OCI-LY7 (cell line): ENCODE measurements around the gene HOMER3. TPM values are rescaled to one million over a fixed set of nuclear protein-coding genes. Genes with fewer than 3 reads are reported as not detected.

ENCODE experiments used
- BruUV-seq: library from RNA; stranded (reverse); fragments of 400-500 nt; replicated peaks from 2 replicates; lab custom pipeline; 2021; lab: Mats Ljungman, UMichigan
- CTCF ChIA-PET: fragments of 300-600 bp; sonication (Branson Sonifier 250); formaldehyde crosslinking; loops from one replicate; lab custom pipeline; 2022; ENCODE audit warnings: antibody characterized with exemption; ENCODE audit not compliant: unreplicated experiment; lab: Charles Lee
- POLR2A ChIA-PET: fragments of 300-600 bp; sonication (Branson Sonifier 250); formaldehyde crosslinking; loops from one replicate; lab custom pipeline; 2022; ENCODE audit warnings: antibody characterized with exemption; lab: Charles Lee
- DNase-seq: peaks from one replicate; pipeline ENCODE4 v3.0.0-alpha.2; 2015; ENCODE audit warnings: low spot score
- H2AFZ ChIP-seq: fragments of 200-600 bp; sonication (generic), shearing (Covaris generic); 2 replicates; pipeline ENCODE4 v1.6.1; 2014; ENCODE audit warnings: mild to moderate bottlenecking, antibody characterized with exemption, low read length, moderate library complexity
- H3K27ac ChIP-seq: fragments of 200-600 bp; sonication (generic); 2 replicates; pipeline ENCODE4 v1.5.1; 2014; ENCODE audit warnings: mixed run types, low read depth, mild to moderate bottlenecking, moderate library complexity, low read length, inconsistent platforms; ENCODE audit not compliant: poor library complexity, severe bottlenecking
- H3K36me3 ChIP-seq: fragments of 200-600 bp; sonication (generic); 2 replicates; pipeline ENCODE4 v1.6.1; 2014; ENCODE audit warnings: mild to moderate bottlenecking, antibody characterized with exemption, low read length, moderate library complexity, mixed read lengths; ENCODE audit not compliant: insufficient read depth
- H3K4me1 ChIP-seq: fragments of 200-600 bp; sonication (generic); 2 replicates; pipeline ENCODE4 v1.5.1; 2014; ENCODE audit warnings: mild to moderate bottlenecking, low read length; ENCODE audit not compliant: insufficient read depth, poor library complexity, severe bottlenecking
- H3K4me2 ChIP-seq: fragments of 200-600 bp; sonication (generic); 2 replicates; pipeline ENCODE4 v1.6.1; 2014; ENCODE audit warnings: mild to moderate bottlenecking, low read length
- H3K4me3 ChIP-seq: fragments of 200-600 bp; sonication (generic); 2 replicates; pipeline ENCODE4 v1.5.1; 2014; ENCODE audit warnings: mild to moderate bottlenecking, low read depth, low read length; ENCODE audit not compliant: poor library complexity, severe bottlenecking
- H3K79me2 ChIP-seq: fragments of 200-600 bp; sonication (generic); 2 replicates; pipeline ENCODE4 v1.6.1; 2016; ENCODE audit warnings: low read depth, mild to moderate bottlenecking, low read length, moderate library complexity, mixed read lengths; ENCODE audit not compliant: insufficient read depth
- H3K9me2 ChIP-seq: fragments of 200-600 bp; sonication (generic); 2 replicates; pipeline ENCODE4 v1.6.1; 2016; ENCODE audit warnings: mild to moderate bottlenecking, low read length, mixed read lengths; ENCODE audit not compliant: insufficient read depth
- H3K9me3 ChIP-seq: fragments of 200-600 bp; sonication (generic); 2 replicates; pipeline ENCODE4 v1.6.1; 2014; ENCODE audit warnings: mild to moderate bottlenecking, mixed run types, low read length, mixed read lengths
- H4K20me1 ChIP-seq: fragments of 200-600 bp; sonication (generic); 2 replicates; pipeline ENCODE4 v1.6.1; 2014; ENCODE audit warnings: mild to moderate bottlenecking, antibody characterized with exemption, low read length, moderate library complexity, mixed read lengths; ENCODE audit not compliant: insufficient read depth
- EZH2phosphoT487 ChIP-seq: fragments of 200-600 bp; sonication (generic); IDR thresholded peaks from 2 replicates; pipeline ENCODE4 v1.6.1; 2018; ENCODE audit warnings: low read depth, borderline replicate concordance, mild to moderate bottlenecking, mixed run types, antibody characterized with exemption, low read length, moderate library complexity, mixed read lengths
- intact Hi-C: fragments of 100-400 bp; cut with micrococcal nuclease; formaldehyde crosslinking; loops from one replicate; pipeline ENCODE4 v1.10.0; 2022; ENCODE audit not compliant: unreplicated experiment
- total RNA-seq, 2 experiments: library from RNA; depleted of rRNA in 1 of 2; stranded (reverse); fragments of >200 nt in 1 of 2; shearing (Covaris generic) in 1 of 2; gene quantifications; 2 replicates each; pipeline ENCODE4 v1.2.3, GENCODE V29; 2014 to 2022
- TF ChIP-seq, protein P1 (sequence below): fragments of 200-600 bp; sonication (generic); conservative IDR thresholded peaks from 2 replicates; pipeline ENCODE4 v1.5.1; 2014; ENCODE audit warnings: mild to moderate bottlenecking, antibody characterized with exemption, low read length, moderate library complexity, mixed read lengths

HOMER3 gene
- total RNA-seq, 2 experiments from 2014 or later: 15.5 to 16.1 TPM

GRCh38 chr19:18898607-18899408, 42.2 kb downstream of the HOMER3 start:
- intact Hi-C loops: no loop called here
- Histone ChIP-seq H3K36me3 (peaks cover 11% of the 10 kb centered on the region; the same call in 1 of the 2 replicates), H3K4me3 (no peak overlapping the region), H3K27ac (no peak overlapping the region), H3K4me2 (no peak overlapping the region), H2AFZ (no peak overlapping the region), H3K4me1 (no peaks in the 10 kb centered on the region), H3K9me3 (no peaks in the 10 kb centered on the region), H3K9me2 (no peaks in the 10 kb centered on the region), H4K20me1 (no peaks in the 10 kb centered on the region), H3K79me2 (no peaks in the 10 kb centered on the region)
- POLR2A ChIA-PET: interaction anchor here (0.6 kb wide), 2 partner anchors 8 to 50 kb away, joined by 3 read pairs; no protein-coding TSS in a partner anchor
- no peak for DNase-seq
- no TSS peak for BruUV-seq
- CTCF ChIA-PET: no interaction called here
- TF ChIP-seq, protein P1, sequence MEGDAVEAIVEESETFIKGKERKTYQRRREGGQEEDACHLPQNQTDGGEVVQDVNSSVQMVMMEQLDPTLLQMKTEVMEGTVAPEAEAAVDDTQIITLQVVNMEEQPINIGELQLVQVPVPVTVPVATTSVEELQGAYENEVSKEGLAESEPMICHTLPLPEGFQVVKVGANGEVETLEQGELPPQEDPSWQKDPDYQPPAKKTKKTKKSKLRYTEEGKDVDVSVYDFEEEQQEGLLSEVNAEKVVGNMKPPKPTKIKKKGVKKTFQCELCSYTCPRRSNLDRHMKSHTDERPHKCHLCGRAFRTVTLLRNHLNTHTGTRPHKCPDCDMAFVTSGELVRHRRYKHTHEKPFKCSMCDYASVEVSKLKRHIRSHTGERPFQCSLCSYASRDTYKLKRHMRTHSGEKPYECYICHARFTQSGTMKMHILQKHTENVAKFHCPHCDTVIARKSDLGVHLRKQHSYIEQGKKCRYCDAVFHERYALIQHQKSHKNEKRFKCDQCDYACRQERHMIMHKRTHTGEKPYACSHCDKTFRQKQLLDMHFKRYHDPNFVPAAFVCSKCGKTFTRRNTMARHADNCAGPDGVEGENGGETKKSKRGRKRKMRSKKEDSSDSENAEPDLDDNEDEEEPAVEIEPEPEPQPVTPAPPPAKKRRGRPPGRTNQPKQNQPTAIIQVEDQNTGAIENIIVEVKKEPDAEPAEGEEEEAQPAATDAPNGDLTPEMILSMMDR: no peak

- H3K9me3 ChIP-seq: no peaks in the 10 kb centered on the region
- no peaks in the 10 kb centered on the region for H3K4me1 ChIP-seq
- H4K20me1 ChIP-seq: no peaks in the 10 kb centered on the region
- no TSS peak for BruUV-seq
- intact Hi-C loops: no loop called here
- ChIA-PET CTCF (interaction anchor here (0.6 kb wide), 1 partner anchor 89 kb away, joined by 3 read pairs; no protein-coding TSS in a partner anchor), POLR2A (interaction anchor here (0.6 kb wide), 2 partner anchors 8 to 49 kb away, joined by 3 read pairs; no protein-coding TSS in a partner anchor)
- TF ChIP-seq, protein P1: no peak
- no peak for TF ChIP-seq EZH2phosphoT487
- no peaks in the 10 kb centered on the region for H3K9me2 ChIP-seq
- no peaks in the 10 kb centered on the region for H3K79me2 ChIP-seq
- no peak overlapping the region for H2AFZ ChIP-seq
- no peak overlapping the region for H3K4me2 ChIP-seq
- no peak overlapping the region for H3K27ac ChIP-seq
- DNase-seq: no peak
- H3K36me3 ChIP-seq: peaks cover 11% of the 10 kb centered on the region; the same call in 1 of the 2 replicates
- no peak overlapping the region for H3K4me3 ChIP-seq
Observed at GRCh38 chr19:18898081-18898606, 42.9 kb downstream of the HOMER3 start.
